Subcutaneous abdominal adipose tissue (tissue), 5 donors: ENCODE data around the gene PIGBOS1.

ENCODE experiments used
- H3K27ac ChIP-seq: one replicate; pipeline ENCODE4 v1.7.0; 2013; ENCODE audit warnings: low read depth, mild to moderate bottlenecking, inconsistent platforms, low read length, moderate library complexity
- H3K27me3 ChIP-seq, 5 donors: one replicate each; pipeline ENCODE4 v1.7.0; 2013; ENCODE audit warnings: low read length in 5 of 5, inconsistent platforms in 1 of 5; ENCODE audit not compliant: control insufficient read depth in 5 of 5, insufficient read depth in 4 of 5
- H3K36me3 ChIP-seq, 5 donors: one replicate each; pipeline ENCODE4 v1.7.0; 2013; ENCODE audit warnings: low read length in 5 of 5; ENCODE audit not compliant: control insufficient read depth in 5 of 5, insufficient read depth in 5 of 5
- H3K4me1 ChIP-seq, 5 donors: one replicate each; pipeline ENCODE4 v1.7.0; 2013; ENCODE audit warnings: low read length in 5 of 5, mild to moderate bottlenecking in 3 of 5, moderate library complexity in 1 of 5; ENCODE audit not compliant: control insufficient read depth in 5 of 5, insufficient read depth in 5 of 5
- H3K4me3 ChIP-seq, 5 donors: one replicate each; pipeline ENCODE4 v1.7.0; 2013; ENCODE audit warnings: low read length in 5 of 5, low read depth in 1 of 5
- H3K9ac ChIP-seq, 5 donors: one replicate each; pipeline ENCODE4 v1.7.0; 2013; ENCODE audit warnings: low read length in 5 of 5, mild to moderate bottlenecking in 4 of 5, moderate library complexity in 3 of 5
- H3K9me3 ChIP-seq, 5 donors: one replicate each; pipeline ENCODE4 v1.7.0; 2013; ENCODE audit warnings: low read length in 5 of 5; ENCODE audit not compliant: control insufficient read depth in 5 of 5
- donor health status: healthy.
- donor health status: healthy.
- donor health status: healthy.
- donor health status: healthy.
- donor health status: healthy.

PIGBOS1 gene

DNA sequence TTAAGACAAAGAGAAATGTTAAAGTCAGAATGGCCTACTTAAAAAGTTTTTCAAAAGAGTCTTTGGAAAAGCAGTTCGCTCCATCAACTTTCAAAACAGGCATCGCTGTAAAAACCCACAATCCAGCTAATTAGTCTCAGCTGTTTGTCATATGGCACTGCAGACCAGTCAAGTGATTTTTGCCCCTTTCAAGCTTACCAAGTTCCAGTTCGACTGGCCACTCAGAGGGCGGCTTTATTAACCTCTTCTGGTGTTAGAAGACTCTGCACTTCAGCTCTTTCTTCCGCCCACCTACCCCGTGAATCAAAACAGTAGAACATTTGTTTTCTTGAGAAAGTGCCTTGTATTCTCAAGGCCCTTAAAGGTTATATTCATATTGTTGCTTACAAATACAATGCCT lies 48.6 kb downstream of the PIGBOS1 start:
- no peak overlapping the region for H3K9ac ChIP-seq
- H3K27ac ChIP-seq, result no peak overlapping the region
- no peak overlapping the region for H3K4me3 ChIP-seq
- H3K36me3 ChIP-seq, result peaks cover 0 to 3% (median 0%) of the 10 kb centered on the region in 5 donors
- H3K4me1 ChIP-seq, result no peaks in the 10 kb centered on the region
- H3K9me3 ChIP-seq, result no peaks in the 10 kb centered on the region
- H3K27me3 ChIP-seq, result no peaks in the 10 kb centered on the region

GRCh38 chr15:55268176-55268695 lies 50.7 kb downstream of the PIGBOS1 start:
- Histone ChIP-seq H3K9me3 (no peaks in the 10 kb centered on the region), H3K27me3 (no peaks in the 10 kb centered on the region), H3K9ac (no peak overlapping the region), H3K4me1 (no peaks in the 10 kb centered on the region), H3K27ac (no peak overlapping the region), H3K36me3 (peaks cover 0 to 3% (median 0%) of the 10 kb centered on the region in 5 donors), H3K4me3 (no peak overlapping the region)

- Histone ChIP-seq H3K4me1 (no peaks in the 10 kb centered on the region), H3K9ac (no peak overlapping the region), H3K4me3 (peak overlapping the region in 4 of 5 donors; percentile 4 to 42 (median 10)), H3K27me3 (no peaks in the 10 kb centered on the region), H3K9me3 (no peaks in the 10 kb centered on the region), H3K27ac (no peak overlapping the region), H3K36me3 (peaks cover 0 to 3% (median 0%) of the 10 kb centered on the region in 5 donors)
Observed at GRCh38 chr15:55267401-55268175, 51.3 kb downstream of the PIGBOS1 start.
